ENCODE results near the gene ANGEL1. TPM values are rescaled to one million over a fixed set of nuclear protein-coding genes. Genes with fewer than 3 reads are reported as not detected.

ANGEL1 gene
- total RNA-seq, 4 donors from 2014 or later: 9.8 to 15.7 (median 13.0) TPM

DNA sequence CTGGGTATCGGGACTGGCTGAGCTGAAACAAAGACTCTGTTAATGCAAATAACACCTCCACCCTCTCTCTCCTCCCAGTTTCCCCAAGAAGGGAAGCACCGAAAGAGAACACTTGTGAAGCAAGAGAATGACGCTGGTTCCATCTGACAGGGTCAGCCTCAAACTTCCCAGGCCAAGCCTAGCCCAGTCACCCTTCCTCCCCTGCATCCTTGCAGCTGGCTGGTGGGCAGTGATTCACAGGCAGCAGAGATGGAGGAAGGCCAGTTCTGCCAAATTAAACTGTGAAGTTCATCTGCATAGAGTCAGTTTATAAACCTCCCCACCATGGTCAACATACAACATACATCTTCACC is 16.3 kb upstream of the ANGEL1 start:
- no peak for DNase-seq
- H3K36me3 ChIP-seq: no peaks in the 10 kb centered on the region
- TF ChIP-seq, protein P1, sequence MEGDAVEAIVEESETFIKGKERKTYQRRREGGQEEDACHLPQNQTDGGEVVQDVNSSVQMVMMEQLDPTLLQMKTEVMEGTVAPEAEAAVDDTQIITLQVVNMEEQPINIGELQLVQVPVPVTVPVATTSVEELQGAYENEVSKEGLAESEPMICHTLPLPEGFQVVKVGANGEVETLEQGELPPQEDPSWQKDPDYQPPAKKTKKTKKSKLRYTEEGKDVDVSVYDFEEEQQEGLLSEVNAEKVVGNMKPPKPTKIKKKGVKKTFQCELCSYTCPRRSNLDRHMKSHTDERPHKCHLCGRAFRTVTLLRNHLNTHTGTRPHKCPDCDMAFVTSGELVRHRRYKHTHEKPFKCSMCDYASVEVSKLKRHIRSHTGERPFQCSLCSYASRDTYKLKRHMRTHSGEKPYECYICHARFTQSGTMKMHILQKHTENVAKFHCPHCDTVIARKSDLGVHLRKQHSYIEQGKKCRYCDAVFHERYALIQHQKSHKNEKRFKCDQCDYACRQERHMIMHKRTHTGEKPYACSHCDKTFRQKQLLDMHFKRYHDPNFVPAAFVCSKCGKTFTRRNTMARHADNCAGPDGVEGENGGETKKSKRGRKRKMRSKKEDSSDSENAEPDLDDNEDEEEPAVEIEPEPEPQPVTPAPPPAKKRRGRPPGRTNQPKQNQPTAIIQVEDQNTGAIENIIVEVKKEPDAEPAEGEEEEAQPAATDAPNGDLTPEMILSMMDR (IDR thresholded peaks at IDR 0.05): no peak
- H3K4me1 ChIP-seq: no peaks in the 10 kb centered on the region
- H3K4me3 ChIP-seq: no peak overlapping the region
- H3K27me3 ChIP-seq: no peaks in the 10 kb centered on the region
- no peaks in the 10 kb centered on the region for H3K9me3 ChIP-seq
- no peak overlapping the region for H3K27ac ChIP-seq

GRCh38 chr14:76828339-76829012 is 15.8 kb upstream of the ANGEL1 start:
- no peaks in the 10 kb centered on the region for H3K4me1 ChIP-seq
- H3K9me3 ChIP-seq: no peaks in the 10 kb centered on the region
- no peaks in the 10 kb centered on the region for H3K36me3 ChIP-seq
- H3K27ac ChIP-seq: no peak overlapping the region
- H3K4me3 ChIP-seq: no peak overlapping the region
- TF ChIP-seq, protein P1 (IDR thresholded peaks at IDR 0.05): no peak
- no peak for TF ChIP-seq POLR2A (IDR thresholded peaks at IDR 0.05)
- DNase-seq: no peak
- no peaks in the 10 kb centered on the region for H3K27me3 ChIP-seq

- no peak for TF ChIP-seq POLR2A (IDR thresholded peaks at IDR 0.05)
- TF ChIP-seq, protein P1 (IDR thresholded peaks at IDR 0.05): no peak
- Histone ChIP-seq H3K4me1 (no peaks in the 10 kb centered on the region), H3K27ac (no peak overlapping the region), H3K9me3 (no peaks in the 10 kb centered on the region), H3K4me3 (no peak overlapping the region), H3K36me3 (no peaks in the 10 kb centered on the region), H3K27me3 (no peaks in the 10 kb centered on the region)
- no peak for DNase-seq
These were observed 15.1 kb upstream of the ANGEL1 start for GRCh38 chr14:76827696-76828296.

DNA sequence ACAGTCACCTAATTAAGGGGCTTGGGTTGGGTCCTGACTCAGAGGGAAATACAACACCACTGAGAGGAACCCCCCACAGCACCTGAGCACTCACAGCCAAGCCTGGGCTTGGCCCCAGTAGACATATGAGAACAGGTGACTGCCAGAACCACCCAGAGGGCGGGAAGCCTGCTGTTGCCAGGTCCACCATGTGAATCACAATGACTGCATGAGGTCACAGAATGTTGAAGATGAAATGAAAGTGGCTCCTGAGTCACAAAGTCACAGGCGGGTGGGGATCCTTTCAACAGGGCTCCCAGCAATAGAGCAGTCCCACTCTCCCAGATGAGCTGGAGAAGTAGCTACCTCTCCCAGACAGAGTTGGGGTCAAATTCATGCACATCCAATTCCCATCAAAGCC is 13.4 kb upstream of the ANGEL1 start, which contains the start of gene LRRC74A:
TSS of gene LRRC74A (plus strand) at position 287 of the 400 bp plus-strand sequence. CDS start 290 bp downstream, outside the sequence.
- Histone ChIP-seq H3K9me3 (no peaks in the 10 kb centered on the region), H3K27me3 (no peaks in the 10 kb centered on the region), H3K4me1 (no peaks in the 10 kb centered on the region), H3K4me3 (no peak within 1 kb of the TSS), H3K27ac (no peak within 1 kb of the TSS), H3K36me3 (no peaks in the 10 kb centered on the region)
- DNase-seq: no peak
- TF ChIP-seq, protein P1 (IDR thresholded peaks at IDR 0.05): no peak
- TF ChIP-seq POLR2A (IDR thresholded peaks at IDR 0.05): no peak

DNA sequence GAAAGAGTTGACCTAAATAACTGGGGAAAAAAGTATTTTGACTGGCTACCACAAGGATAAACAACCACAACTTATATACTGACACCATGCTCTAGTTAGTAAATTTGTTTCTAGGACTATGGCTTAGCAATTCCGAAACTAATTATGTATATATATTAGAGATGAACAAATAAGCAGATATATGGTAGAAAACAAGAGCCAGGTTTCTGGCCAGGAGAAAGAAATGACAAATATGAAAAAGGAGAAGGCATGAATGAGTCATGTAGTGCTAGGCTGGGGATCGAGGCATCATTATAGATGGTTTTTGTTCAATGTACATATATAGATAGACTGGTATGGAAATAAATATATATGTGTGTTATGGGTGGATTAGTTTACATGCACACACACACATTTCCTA is 8.0 kb upstream of the ANGEL1 start:
- H3K36me3 ChIP-seq: no peaks in the 10 kb centered on the region
- no peaks in the 10 kb centered on the region for H3K9me3 ChIP-seq
- no peak for TF ChIP-seq POLR2A (IDR thresholded peaks at IDR 0.05)
- TF ChIP-seq, protein P1 (IDR thresholded peaks at IDR 0.05): no peak

More for the DNA sequence above, 8.0 kb upstream of the ANGEL1 start:
- Histone ChIP-seq H3K4me3 (no peak overlapping the region), H3K27ac (no peak overlapping the region), H3K27me3 (no peaks in the 10 kb centered on the region), H3K4me1 (no peaks in the 10 kb centered on the region)
- no peak for DNase-seq
